ENCODE measurements around the gene COL15A1.

Gene COL15A1

GRCh38 chr9:98943682-98944056 is at the start of gene COL15A1:
Gene COL15A1, plus strand, starts transcription at chr9:98943907. Its CDS starts 155 bp downstream, at chr9:98944062.
- H3K27ac ChIP-seq, result no peak within 1 kb of the TSS
- TF ChIP-seq CTCF (conservative IDR thresholded peaks at IDR 0.05), result no peak

DNA sequence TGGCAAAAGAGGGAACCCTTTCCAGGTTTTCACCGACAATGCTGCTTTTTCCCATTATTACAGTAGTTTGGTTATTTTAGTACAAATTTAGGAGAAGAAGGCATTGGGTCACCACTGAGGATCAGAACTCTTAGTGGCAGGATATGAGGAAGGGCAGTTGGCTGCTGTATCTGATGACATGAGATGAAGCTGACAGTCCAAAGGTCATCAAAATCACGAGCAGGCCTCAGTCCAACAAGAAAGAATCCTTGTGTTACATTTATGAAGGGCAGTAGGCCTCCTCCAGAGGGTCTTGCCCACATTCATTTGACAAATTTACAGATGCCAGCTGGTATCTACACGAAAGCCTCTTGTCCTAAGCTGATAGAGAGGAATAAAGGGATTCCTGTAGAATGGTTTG is 49.5 kb upstream of the COL15A1 start:
- no peak for TF ChIP-seq CTCF (conservative IDR thresholded peaks at IDR 0.05)
- no peak overlapping the region for H3K27ac ChIP-seq

DNA sequence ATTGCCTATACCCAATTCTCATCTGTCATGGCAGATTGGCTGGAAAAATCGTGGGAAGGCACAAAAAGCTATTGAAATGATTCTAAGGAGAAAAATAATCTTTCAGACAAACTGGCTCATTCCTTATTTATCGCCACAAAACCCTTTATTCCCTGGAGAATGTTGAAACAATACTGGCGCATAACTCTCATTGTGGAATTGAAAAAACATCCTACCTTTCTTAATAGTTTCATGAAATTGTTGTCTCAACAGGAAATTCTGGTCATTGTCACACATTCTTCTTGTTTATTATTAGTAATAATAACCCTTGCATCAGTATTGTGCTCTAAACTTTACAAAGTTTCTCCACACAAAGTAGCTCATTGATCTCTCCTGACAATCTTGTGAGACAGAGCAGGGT is 48.9 kb upstream of the COL15A1 start:
- H3K27ac ChIP-seq, result no peak overlapping the region
- TF ChIP-seq CTCF (conservative IDR thresholded peaks at IDR 0.05), result no peak

DNA sequence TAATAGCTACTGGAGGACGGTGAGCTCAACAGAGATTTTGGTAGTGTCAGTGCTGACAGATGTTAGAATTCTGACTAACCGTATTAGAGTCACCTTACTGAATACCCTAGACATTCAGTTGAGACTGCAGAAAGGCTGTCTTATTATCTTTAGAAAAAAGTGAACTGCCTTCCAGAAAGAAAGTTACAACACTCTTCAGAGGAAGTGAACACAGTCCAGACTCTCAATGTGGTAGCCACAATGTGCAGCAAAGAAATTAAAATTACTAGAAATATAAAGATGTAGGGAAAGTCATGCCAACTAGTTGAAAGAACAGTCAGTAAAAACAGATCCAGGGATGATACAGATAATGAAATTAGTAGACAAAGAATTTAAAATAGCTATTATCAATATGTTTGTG is 47.1 kb upstream of the COL15A1 start:
- H3K27ac ChIP-seq, result no peak overlapping the region
- no peak for TF ChIP-seq CTCF (conservative IDR thresholded peaks at IDR 0.05)

- H3K27ac ChIP-seq, result no peak overlapping the region
- no peak for TF ChIP-seq CTCF (conservative IDR thresholded peaks at IDR 0.05)
Measured at GRCh38 chr9:98897745-98898144, 46.0 kb upstream of the COL15A1 start.

DNA sequence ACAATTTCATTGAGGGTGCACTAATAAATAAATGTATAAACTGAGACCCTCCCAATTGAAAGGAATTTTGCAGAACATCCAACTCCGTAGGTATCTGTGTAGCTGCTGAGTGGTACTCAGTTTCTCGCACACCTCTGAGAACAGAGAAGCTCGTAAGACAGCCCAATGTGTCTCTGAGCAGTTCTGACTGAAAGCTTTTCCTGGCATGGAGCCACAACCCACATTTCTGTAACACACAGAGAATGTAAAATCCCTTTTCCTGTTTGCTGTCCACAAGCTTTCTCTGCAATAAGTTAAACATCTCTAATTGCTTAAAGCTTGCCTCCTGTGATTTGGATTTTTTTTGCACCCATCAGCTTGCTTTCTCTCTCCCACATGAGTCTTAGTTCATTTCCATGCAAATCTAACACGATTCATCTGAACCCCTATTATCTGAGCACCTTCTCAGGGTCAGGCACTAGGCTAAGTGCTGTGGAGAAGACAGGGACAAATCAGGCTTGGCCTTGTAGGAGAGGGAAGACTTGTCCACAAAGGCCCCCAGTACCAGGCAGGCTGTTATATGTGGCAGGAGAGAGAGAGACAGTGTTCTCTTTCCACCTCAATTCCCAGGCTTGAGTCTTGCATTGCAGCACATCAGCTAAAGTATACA is 44.2 kb upstream of the COL15A1 start:
- peak overlapping the region; percentile 26; the same call in 1 of the 2 replicates for H3K27ac ChIP-seq
- TF ChIP-seq CTCF (conservative IDR thresholded peaks at IDR 0.05), result no peak

GRCh38 chr9:98900244-98900643 is 43.5 kb upstream of the COL15A1 start:
- TF ChIP-seq CTCF (conservative IDR thresholded peaks at IDR 0.05), result no peak
- H3K27ac ChIP-seq, result no peak overlapping the region
